Activated CD4-positive, alpha-beta T cell treated with anti-CD3 and anti-CD28 coated beads for 24 hours (primary cell): ENCODE measurements around the gene LBHD2.
A peak's percentile ranks its signal among the peaks of the same experiment; 100 is the strongest.

ENCODE experiments used
- DNase-seq, 2 donors: peaks; one replicate each; pipeline ENCODE4 v3.0.0-alpha.2; 2020; ENCODE audit warnings: low read depth in 2 of 2

Gene LBHD2

GRCh38 chr14:103091041-103091882 lies 7.3 kb downstream of the LBHD2 start:
- peak; percentile 60 to 61 for DNase-seq

- no peak for DNase-seq
Observed at GRCh38 chr14:103091883-103092222, 7.8 kb downstream of the LBHD2 start.

GRCh38 chr14:103093856-103094405 lies 9.9 kb downstream of the LBHD2 start:
- no peak for DNase-seq

- DNase-seq: no peak
Observed at GRCh38 chr14:103094406-103095209, 10.6 kb downstream of the LBHD2 start, which contains the start of gene EXOC3L4. EXOC3L4 (plus strand) TSS chr14:103094725; CDS start chr14:103100220, 5,495 bp downstream.

GRCh38 chr14:103095210-103095778 lies 11.3 kb downstream of the LBHD2 start:
- no peak for DNase-seq

- DNase-seq: no peak
Observed at GRCh38 chr14:103096387-103096786, 12.4 kb downstream of the LBHD2 start.

GRCh38 chr14:103097244-103097993 lies 13.4 kb downstream of the LBHD2 start:
- no peak for DNase-seq

- DNase-seq: no peak
Observed at GRCh38 chr14:103097994-103098957, 14.3 kb downstream of the LBHD2 start.

- DNase-seq: no peak
Observed at GRCh38 chr14:103099081-103099732, 15.2 kb downstream of the LBHD2 start.

- no peak for DNase-seq
Observed at GRCh38 chr14:103099733-103100280, 15.8 kb downstream of the LBHD2 start.

- DNase-seq: no peak
Observed at GRCh38 chr14:103100281-103101121, 16.5 kb downstream of the LBHD2 start.

GRCh38 chr14:103101257-103101962 lies 17.4 kb downstream of the LBHD2 start:
- no peak for DNase-seq

- DNase-seq: no peak
Observed at GRCh38 chr14:103101963-103102688, 18.1 kb downstream of the LBHD2 start.

GRCh38 chr14:103102689-103103260 lies 18.8 kb downstream of the LBHD2 start:
- DNase-seq: no peak

GRCh38 chr14:103103461-103104388 lies 19.7 kb downstream of the LBHD2 start:
- no peak for DNase-seq

- no peak for DNase-seq
Observed at GRCh38 chr14:103104389-103104653, 20.3 kb downstream of the LBHD2 start.
